Liver (tissue), 9 donors: Measurements from ENCODE around the gene ADTRP. TPM values are rescaled to one million over a fixed set of nuclear protein-coding genes. Genes with fewer than 3 reads are reported as not detected.

Source experiments
- DNase-seq: peaks from one replicate; pipeline ENCODE4 v3.0.0-alpha.2; 2017; ENCODE audit warnings: low spot score
- H3K27ac ChIP-seq, 2 donors: one replicate each; pipeline ENCODE4 v1.7.0; 2013; ENCODE audit warnings: inconsistent platforms in 2 of 2, low read length in 2 of 2, control low read depth in 1 of 2, low read depth in 1 of 2, mild to moderate bottlenecking in 1 of 2
- H3K27me3 ChIP-seq, 4 donors: one replicate each; pipeline versions ENCODE4 v1.6.1 to v1.7.0; 2013; ENCODE audit warnings: low read length in 3 of 4, inconsistent platforms in 1 of 4, mild to moderate bottlenecking in 1 of 4, moderate library complexity in 1 of 4; ENCODE audit not compliant: control insufficient read depth in 4 of 4, insufficient read depth in 4 of 4
- H3K36me3 ChIP-seq, 4 donors: one replicate each; pipeline versions ENCODE4 v1.6.1 to v1.7.0; 2013; ENCODE audit warnings: low read length in 3 of 4, mild to moderate bottlenecking in 3 of 4, low read depth in 1 of 4, moderate library complexity in 1 of 4; ENCODE audit not compliant: control insufficient read depth in 4 of 4, insufficient read depth in 3 of 4
- H3K4me1 ChIP-seq, 4 donors: one replicate each; pipeline versions ENCODE4 v1.6.1 to v1.7.0; 2013; ENCODE audit warnings: low read length in 3 of 4, mild to moderate bottlenecking in 3 of 4, moderate library complexity in 1 of 4; ENCODE audit not compliant: control insufficient read depth in 4 of 4, insufficient read depth in 4 of 4
- H3K4me3 ChIP-seq, 3 donors: one replicate each; pipeline versions ENCODE4 v1.6.1 to v1.7.0; 2013; ENCODE audit warnings: low read length in 3 of 3, control low read depth in 1 of 3, low read depth in 1 of 3, mild to moderate bottlenecking in 1 of 3
- H3K9ac ChIP-seq, 2 donors: one replicate each; pipeline ENCODE4 v1.7.0; 2013; ENCODE audit warnings: low read length in 2 of 2, mild to moderate bottlenecking in 2 of 2, moderate library complexity in 2 of 2, control low read depth in 1 of 2, low read depth in 1 of 2
- H3K9me3 ChIP-seq, 4 donors: one replicate each; pipeline versions ENCODE4 v1.6.1 to v1.7.0; 2013; ENCODE audit warnings: low read length in 3 of 4; ENCODE audit not compliant: control insufficient read depth in 4 of 4
- EGR1 ChIP-seq, 2 donors: IDR thresholded peaks; 2 replicates each; pipeline ENCODE4 v1.6.1; 2016 to 2018; ENCODE audit warnings: antibody characterized with exemption in 2 of 2, low read depth in 2 of 2
- FOXA1 ChIP-seq: IDR thresholded peaks from 2 replicates; pipeline ENCODE4 v1.6.1; 2016; ENCODE audit warnings: antibody characterized with exemption
- FOXA2 ChIP-seq: IDR thresholded peaks from 2 replicates; pipeline ENCODE4 v1.6.1; 2016; ENCODE audit warnings: antibody characterized with exemption
- GABPA ChIP-seq, 2 donors: IDR thresholded peaks in 1 of 2; conservative IDR thresholded peaks in 1 of 2; 2 replicates each; pipeline ENCODE4 v1.6.1; 2016; ENCODE audit warnings: antibody characterized with exemption in 2 of 2, mild to moderate bottlenecking in 1 of 2, moderate library complexity in 1 of 2
- HNF4A ChIP-seq, 2 donors: conservative IDR thresholded peaks; 2 replicates each; pipeline ENCODE4 v1.6.1; 2016; ENCODE audit warnings: antibody characterized with exemption in 2 of 2, mild to moderate bottlenecking in 2 of 2
- HNF4G ChIP-seq: IDR thresholded peaks from 2 replicates; pipeline ENCODE4 v1.6.1; 2016; ENCODE audit warnings: antibody characterized with exemption
- JUND ChIP-seq, 2 donors: IDR thresholded peaks; 2 replicates each; pipeline ENCODE4 v1.6.1; 2016; ENCODE audit warnings: antibody characterized with exemption in 2 of 2
- RAD21 ChIP-seq, 2 donors: IDR thresholded peaks; 2 replicates each; pipeline ENCODE4 v1.6.1; 2016; ENCODE audit warnings: antibody characterized with exemption in 2 of 2, mild to moderate bottlenecking in 2 of 2
- RXRA ChIP-seq, 2 donors: IDR thresholded peaks; 2 replicates each; pipeline ENCODE4 v1.6.1; 2017 to 2018; ENCODE audit warnings: antibody characterized with exemption in 2 of 2, mild to moderate bottlenecking in 1 of 2
- SP1 ChIP-seq: IDR thresholded peaks from 2 replicates; pipeline ENCODE4 v1.6.1; 2018; ENCODE audit warnings: antibody characterized with exemption, mild to moderate bottlenecking
- YY1 ChIP-seq: IDR thresholded peaks from 2 replicates; pipeline ENCODE4 v1.6.1; 2016; ENCODE audit warnings: antibody characterized with exemption, mild to moderate bottlenecking
- WGBS: extraction: QIAGEN DNeasy Blood & Tissue Kit; methylation state at CpG from one replicate; pipeline ENCODE4 v1.1.7; 2013; 5-methylcytosine and 5-hydroxymethylcytosine counted together
- polyA plus RNA-seq, 2 donors: library from polyadenylated mRNA; stranded (reverse) in 1 of 2; unstranded in 1 of 2; fragments of 200-250 nt in 1 of 2; fragments of >200 nt in 1 of 2; fragmentation: Nextera tagmentation in 1 of 2; extraction: Ambion mirVana in 1 of 2; gene quantifications; one replicate each; pipeline versions ENCODE4 v1.2.1 to v1.2.3, GENCODE V29; 2013 to 2015
- total RNA-seq, 2 donors: library from RNA; depleted of rRNA; stranded (reverse); fragments of >200 nt; gene quantifications; one replicate each; pipeline ENCODE4 v1.2.3, GENCODE V29; 2014
- TF ChIP-seq, protein P1 (sequence below): IDR thresholded peaks from 2 replicates; pipeline ENCODE4 v1.6.1; 2016; ENCODE audit warnings: antibody characterized with exemption
- TF ChIP-seq, protein P2 (sequence below): fragments of 150-350 bp; IDR thresholded peaks from 2 replicates; pipeline ENCODE4 v1.5.1; 2017; ENCODE audit warnings: improper control_type of control experiment, low read depth, low read length; ENCODE audit not compliant: missing input control
- TF ChIP-seq, protein P3 (sequence below): IDR thresholded peaks from 2 replicates; pipeline ENCODE4 v1.6.1; 2016; ENCODE audit warnings: antibody characterized with exemption
- TF ChIP-seq, protein P4 (sequence below): IDR thresholded peaks from 2 replicates; pipeline ENCODE4 v1.6.1; 2016; ENCODE audit warnings: antibody characterized with exemption
- TF ChIP-seq, protein P5 (sequence below): IDR thresholded peaks from 2 replicates; pipeline ENCODE4 v1.6.1; 2016; ENCODE audit warnings: antibody characterized with exemption, mild to moderate bottlenecking
- donor health status: healthy.
- donor health status: healthy.
- donor health status: healthy.
- donor health status: healthy.
- donor health status: healthy.

The ADTRP gene
- total and polyA plus RNA-seq, 4 donors = 0.21 to 2.0 (median 0.50) TPM; not detected in 1

DNA sequence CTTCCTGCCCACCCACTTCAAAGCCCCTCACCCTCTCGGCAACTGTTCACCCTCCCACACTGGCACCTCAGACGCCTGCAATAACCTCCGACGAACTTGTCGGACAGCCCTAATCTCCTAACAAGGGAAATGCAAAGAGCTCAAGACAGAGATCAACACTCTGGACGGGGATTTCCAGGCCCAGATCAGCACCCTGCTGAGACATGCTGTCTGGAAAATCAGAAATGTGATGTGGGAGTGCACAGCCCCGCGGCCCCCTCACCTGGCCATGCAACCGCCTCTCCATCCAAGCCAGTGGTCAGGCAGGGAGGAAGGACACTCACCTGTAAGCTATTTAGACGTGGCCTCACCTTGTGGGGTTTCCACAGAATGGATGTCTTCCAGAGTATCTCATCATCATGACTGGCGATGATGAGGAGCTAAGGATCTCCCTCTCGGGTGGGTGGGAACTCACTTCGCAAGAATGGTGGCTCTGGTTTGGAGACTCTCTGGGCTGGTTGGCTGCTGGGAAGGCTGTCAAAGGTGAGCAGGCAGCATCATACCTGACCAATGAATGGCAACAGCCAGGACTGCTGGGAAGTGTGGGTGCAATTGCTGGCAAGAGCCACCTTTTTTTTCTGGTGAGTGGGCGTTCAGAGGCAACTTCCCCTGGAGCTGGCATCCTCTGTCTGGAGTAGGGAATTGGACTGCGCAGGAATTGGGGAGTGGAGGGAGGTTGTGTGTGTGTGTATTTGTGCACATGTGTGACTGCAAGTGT, 28.1 kb upstream of the ADTRP start:
- no peaks in the 10 kb centered on the region for H3K36me3 ChIP-seq
- H3K4me3 ChIP-seq = no peak overlapping the region
- no peak overlapping the region for H3K9ac ChIP-seq
- no peaks in the 10 kb centered on the region for H3K27me3 ChIP-seq
- H3K4me1 ChIP-seq = peaks cover 0 to 10% (median 4%) of the 10 kb centered on the region in 4 donors
- no peaks in the 10 kb centered on the region for H3K9me3 ChIP-seq
- H3K27ac ChIP-seq = no peak overlapping the region
- WGBS = 87% methylated on average over 15 of the region's 15 CpGs
- TF ChIP-seq GABPA (IDR thresholded peaks at IDR 0.05 in 1 of 2, conservative IDR thresholded peaks at IDR 0.05 in 1 of 2) = no peak
- no peak for TF ChIP-seq HNF4A (conservative IDR thresholded peaks at IDR 0.05)
- TF ChIP-seq, protein P1, sequence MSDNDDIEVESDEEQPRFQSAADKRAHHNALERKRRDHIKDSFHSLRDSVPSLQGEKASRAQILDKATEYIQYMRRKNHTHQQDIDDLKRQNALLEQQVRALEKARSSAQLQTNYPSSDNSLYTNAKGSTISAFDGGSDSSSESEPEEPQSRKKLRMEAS = no peak
- TF ChIP-seq, protein P2, sequence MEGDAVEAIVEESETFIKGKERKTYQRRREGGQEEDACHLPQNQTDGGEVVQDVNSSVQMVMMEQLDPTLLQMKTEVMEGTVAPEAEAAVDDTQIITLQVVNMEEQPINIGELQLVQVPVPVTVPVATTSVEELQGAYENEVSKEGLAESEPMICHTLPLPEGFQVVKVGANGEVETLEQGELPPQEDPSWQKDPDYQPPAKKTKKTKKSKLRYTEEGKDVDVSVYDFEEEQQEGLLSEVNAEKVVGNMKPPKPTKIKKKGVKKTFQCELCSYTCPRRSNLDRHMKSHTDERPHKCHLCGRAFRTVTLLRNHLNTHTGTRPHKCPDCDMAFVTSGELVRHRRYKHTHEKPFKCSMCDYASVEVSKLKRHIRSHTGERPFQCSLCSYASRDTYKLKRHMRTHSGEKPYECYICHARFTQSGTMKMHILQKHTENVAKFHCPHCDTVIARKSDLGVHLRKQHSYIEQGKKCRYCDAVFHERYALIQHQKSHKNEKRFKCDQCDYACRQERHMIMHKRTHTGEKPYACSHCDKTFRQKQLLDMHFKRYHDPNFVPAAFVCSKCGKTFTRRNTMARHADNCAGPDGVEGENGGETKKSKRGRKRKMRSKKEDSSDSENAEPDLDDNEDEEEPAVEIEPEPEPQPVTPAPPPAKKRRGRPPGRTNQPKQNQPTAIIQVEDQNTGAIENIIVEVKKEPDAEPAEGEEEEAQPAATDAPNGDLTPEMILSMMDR = no peak
- TF ChIP-seq FOXA1 = no peak
- no peak for TF ChIP-seq RXRA (IDR thresholded peaks at IDR 0.05)
- TF ChIP-seq RAD21 (IDR thresholded peaks at IDR 0.05) = no peak
- TF ChIP-seq EGR1 (IDR thresholded peaks at IDR 0.05; ENCODE audit: low read depth in 2 of 2) = no peak
- TF ChIP-seq, protein P3, sequence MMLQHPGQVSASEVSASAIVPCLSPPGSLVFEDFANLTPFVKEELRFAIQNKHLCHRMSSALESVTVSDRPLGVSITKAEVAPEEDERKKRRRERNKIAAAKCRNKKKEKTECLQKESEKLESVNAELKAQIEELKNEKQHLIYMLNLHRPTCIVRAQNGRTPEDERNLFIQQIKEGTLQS = no peak
- TF ChIP-seq, protein P4, sequence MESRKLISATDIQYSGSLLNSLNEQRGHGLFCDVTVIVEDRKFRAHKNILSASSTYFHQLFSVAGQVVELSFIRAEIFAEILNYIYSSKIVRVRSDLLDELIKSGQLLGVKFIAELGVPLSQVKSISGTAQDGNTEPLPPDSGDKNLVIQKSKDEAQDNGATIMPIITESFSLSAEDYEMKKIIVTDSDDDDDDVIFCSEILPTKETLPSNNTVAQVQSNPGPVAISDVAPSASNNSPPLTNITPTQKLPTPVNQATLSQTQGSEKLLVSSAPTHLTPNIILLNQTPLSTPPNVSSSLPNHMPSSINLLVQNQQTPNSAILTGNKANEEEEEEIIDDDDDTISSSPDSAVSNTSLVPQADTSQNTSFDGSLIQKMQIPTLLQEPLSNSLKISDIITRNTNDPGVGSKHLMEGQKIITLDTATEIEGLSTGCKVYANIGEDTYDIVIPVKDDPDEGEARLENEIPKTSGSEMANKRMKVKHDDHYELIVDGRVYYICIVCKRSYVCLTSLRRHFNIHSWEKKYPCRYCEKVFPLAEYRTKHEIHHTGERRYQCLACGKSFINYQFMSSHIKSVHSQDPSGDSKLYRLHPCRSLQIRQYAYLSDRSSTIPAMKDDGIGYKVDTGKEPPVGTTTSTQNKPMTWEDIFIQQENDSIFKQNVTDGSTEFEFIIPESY = no peak
- no peak for TF ChIP-seq HNF4G
- TF ChIP-seq FOXA2 = no peak
- no peak for TF ChIP-seq SP1
- no peak for TF ChIP-seq JUND (IDR thresholded peaks at IDR 0.05)
- TF ChIP-seq YY1 = no peak
- no peak for DNase-seq

DNA sequence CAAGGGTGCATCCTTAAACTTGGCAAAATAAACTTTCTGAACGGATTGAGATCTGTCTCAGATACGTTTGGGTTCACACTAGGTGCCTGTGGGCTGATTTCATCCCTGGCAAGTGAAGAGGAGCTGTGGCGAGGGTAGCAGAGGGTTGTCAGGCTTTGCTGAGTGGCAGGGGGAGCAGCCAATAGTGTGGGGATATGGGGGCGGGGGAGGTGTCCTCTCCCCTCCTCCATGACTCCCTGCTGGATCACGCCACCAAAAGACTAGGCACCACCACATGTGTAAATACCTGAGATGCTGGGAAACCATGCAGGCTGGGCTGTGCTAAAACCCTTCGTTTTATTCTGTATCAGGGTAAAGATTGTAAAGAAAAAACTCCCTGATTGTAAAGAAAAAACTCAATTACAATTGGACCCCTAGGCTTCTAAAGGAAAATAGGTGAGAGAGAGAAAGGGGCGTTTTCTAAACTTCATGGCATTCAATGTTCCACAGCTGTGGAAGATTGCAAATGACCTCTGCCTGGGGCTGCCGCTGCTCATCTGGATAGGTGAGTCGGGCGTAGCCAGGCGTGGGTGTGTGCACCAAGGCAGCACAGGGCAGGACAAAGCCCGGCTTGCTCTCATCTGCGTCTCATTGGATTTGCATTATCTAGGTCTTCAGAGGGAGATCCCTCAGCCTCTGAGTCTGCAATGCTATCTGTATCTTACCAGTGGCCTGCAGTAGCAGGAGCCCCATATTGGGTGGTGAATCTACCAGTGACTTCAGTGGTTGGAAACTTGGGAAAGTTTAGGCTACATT, 26.9 kb upstream of the ADTRP start:
- WGBS = 87% methylated on average over 13 of the region's 13 CpGs
- TF ChIP-seq, protein P5, sequence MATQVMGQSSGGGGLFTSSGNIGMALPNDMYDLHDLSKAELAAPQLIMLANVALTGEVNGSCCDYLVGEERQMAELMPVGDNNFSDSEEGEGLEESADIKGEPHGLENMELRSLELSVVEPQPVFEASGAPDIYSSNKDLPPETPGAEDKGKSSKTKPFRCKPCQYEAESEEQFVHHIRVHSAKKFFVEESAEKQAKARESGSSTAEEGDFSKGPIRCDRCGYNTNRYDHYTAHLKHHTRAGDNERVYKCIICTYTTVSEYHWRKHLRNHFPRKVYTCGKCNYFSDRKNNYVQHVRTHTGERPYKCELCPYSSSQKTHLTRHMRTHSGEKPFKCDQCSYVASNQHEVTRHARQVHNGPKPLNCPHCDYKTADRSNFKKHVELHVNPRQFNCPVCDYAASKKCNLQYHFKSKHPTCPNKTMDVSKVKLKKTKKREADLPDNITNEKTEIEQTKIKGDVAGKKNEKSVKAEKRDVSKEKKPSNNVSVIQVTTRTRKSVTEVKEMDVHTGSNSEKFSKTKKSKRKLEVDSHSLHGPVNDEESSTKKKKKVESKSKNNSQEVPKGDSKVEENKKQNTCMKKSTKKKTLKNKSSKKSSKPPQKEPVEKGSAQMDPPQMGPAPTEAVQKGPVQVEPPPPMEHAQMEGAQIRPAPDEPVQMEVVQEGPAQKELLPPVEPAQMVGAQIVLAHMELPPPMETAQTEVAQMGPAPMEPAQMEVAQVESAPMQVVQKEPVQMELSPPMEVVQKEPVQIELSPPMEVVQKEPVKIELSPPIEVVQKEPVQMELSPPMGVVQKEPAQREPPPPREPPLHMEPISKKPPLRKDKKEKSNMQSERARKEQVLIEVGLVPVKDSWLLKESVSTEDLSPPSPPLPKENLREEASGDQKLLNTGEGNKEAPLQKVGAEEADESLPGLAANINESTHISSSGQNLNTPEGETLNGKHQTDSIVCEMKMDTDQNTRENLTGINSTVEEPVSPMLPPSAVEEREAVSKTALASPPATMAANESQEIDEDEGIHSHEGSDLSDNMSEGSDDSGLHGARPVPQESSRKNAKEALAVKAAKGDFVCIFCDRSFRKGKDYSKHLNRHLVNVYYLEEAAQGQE = no peak
- TF ChIP-seq RAD21 (IDR thresholded peaks at IDR 0.05) = no peak
- TF ChIP-seq YY1 = no peak
- no peak for TF ChIP-seq HNF4G
- TF ChIP-seq GABPA (IDR thresholded peaks at IDR 0.05 in 1 of 2, conservative IDR thresholded peaks at IDR 0.05 in 1 of 2) = no peak
- TF ChIP-seq, protein P1 = no peak
- TF ChIP-seq, protein P4 = no peak
- Histone ChIP-seq H3K9me3 (no peaks in the 10 kb centered on the region), H3K27me3 (no peaks in the 10 kb centered on the region), H3K27ac (no peak overlapping the region), H3K4me3 (no peak overlapping the region), H3K36me3 (no peaks in the 10 kb centered on the region), H3K9ac (no peak overlapping the region), H3K4me1 (peaks cover 0 to 8% (median 3%) of the 10 kb centered on the region in 4 donors)
- DNase-seq = no peak
